ENCODE measurements around the gene SULT1A1. TPM values are rescaled to one million over a fixed set of nuclear protein-coding genes. Genes with fewer than 3 reads are reported as not detected.

SULT1A1 gene
- total RNA-seq, 1 donor from 2014 or later = 5.7 TPM

DNA sequence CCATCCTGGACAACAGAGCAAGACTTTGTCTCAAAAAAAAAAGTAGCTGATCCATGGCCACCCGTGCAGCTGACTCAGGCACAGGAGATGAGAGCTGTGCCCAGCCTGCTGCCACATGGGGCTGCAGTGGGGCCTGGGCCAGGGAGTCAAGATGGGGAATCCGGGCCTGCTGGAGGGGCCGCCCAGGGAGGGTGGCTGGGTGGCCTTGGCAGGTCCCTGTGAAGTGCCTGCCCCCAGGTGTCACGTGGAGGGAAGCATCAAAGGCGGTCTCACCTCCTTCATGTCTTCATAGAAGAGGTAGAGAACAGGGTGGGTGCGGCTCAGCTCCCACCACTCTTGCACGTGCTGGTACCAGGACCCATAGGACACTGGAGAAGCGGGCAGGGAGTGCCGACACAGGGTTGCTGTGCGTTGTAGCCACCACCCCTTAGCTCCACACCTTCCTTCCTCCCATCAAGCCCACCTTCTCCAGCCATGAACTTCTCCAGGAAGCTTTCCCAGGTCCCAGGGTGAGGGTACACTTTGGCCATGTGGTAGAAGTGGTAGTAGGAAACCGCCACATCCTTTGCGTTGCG is 16.8 kb downstream of the SULT1A1 start:
- no peak for DNase-seq (ENCODE audit: low spot score in 2 of 2)
- no peak for FAIRE-seq

- no peak for FAIRE-seq
- DNase-seq (ENCODE audit: low spot score in 2 of 2) = no peak
Observed at GRCh38 chr16:28592511-28592910, 17.3 kb downstream of the SULT1A1 start.

DNA sequence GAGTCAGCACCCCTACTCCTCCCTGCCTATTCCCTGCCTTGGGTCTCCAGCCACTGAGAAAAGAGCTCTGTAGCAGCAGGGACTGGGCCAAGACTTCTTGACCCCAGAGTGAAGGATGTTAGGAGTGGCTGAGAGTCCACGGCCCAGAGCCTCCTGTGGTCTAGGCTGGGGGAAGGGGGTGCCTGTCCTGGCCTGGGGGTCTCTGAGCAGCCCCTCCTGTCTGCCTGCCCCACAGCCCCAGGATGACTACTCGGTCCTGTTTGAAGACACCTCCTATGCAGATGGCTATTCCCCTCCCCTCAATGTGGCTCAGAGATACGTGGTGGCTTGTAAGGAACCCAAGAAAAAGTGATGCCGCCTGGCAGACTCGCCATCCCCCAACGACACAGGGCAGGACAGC is 18.5 kb downstream of the SULT1A1 start:
- no peak for FAIRE-seq
- DNase-seq (ENCODE audit: low spot score in 2 of 2) = no peak

GRCh38 chr16:28590384-28591340 is 19.2 kb downstream of the SULT1A1 start:
- FAIRE-seq (no peak), DNase-seq (ENCODE audit: low spot score in 2 of 2) (no peak)

GRCh38 chr16:28589930-28590329 is 19.9 kb downstream of the SULT1A1 start:
- no peak for FAIRE-seq
- no peak for DNase-seq (ENCODE audit: low spot score in 2 of 2)

GRCh38 chr16:28589069-28589468 is 20.8 kb downstream of the SULT1A1 start:
- DNase-seq (ENCODE audit: low spot score in 2 of 2) = no peak
- FAIRE-seq = no peak

GRCh38 chr16:28587386-28587785 is 22.5 kb downstream of the SULT1A1 start:
- DNase-seq (ENCODE audit: low spot score in 2 of 2) = no peak
- FAIRE-seq = no peak

GRCh38 chr16:28586466-28586865 is 23.4 kb downstream of the SULT1A1 start:
- DNase-seq (ENCODE audit: low spot score in 2 of 2) (no peak), FAIRE-seq (no peak)

- DNase-seq (ENCODE audit: low spot score in 2 of 2) (no peak), FAIRE-seq (no peak)
Observed at GRCh38 chr16:28585674-28586073, 24.2 kb downstream of the SULT1A1 start.

GRCh38 chr16:28580726-28581315 is 29.0 kb downstream of the SULT1A1 start:
- no peak for FAIRE-seq

GRCh38 chr16:28575446-28576109 is 34.3 kb downstream of the SULT1A1 start:
- no peak for DNase-seq (ENCODE audit: low spot score in 2 of 2)
- FAIRE-seq = no peak

More at GRCh38 chr16:28580726-28581315, 29.0 kb downstream of the SULT1A1 start:
- DNase-seq (ENCODE audit: low spot score in 2 of 2) = no peak

DNA sequence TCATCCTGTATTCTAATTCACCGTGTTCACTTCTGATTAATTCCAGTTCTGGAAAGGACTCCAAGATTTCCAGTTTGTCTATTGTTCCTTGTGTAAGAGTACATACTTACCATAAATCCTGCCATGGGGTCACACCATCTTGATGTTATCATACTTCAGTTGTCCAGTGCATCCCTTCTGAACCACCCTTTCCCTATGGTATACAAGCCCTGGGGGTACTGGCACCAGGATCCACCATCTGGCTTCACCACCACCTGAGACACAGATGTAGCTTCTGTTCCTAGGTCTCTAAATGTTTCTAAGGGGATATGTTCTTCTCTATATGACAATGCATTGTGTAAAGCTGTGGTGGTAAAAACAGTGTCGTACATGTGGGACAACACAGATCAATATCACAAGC is 34.9 kb downstream of the SULT1A1 start:
- DNase-seq (ENCODE audit: low spot score in 2 of 2) (no peak), FAIRE-seq (no peak)

DNA sequence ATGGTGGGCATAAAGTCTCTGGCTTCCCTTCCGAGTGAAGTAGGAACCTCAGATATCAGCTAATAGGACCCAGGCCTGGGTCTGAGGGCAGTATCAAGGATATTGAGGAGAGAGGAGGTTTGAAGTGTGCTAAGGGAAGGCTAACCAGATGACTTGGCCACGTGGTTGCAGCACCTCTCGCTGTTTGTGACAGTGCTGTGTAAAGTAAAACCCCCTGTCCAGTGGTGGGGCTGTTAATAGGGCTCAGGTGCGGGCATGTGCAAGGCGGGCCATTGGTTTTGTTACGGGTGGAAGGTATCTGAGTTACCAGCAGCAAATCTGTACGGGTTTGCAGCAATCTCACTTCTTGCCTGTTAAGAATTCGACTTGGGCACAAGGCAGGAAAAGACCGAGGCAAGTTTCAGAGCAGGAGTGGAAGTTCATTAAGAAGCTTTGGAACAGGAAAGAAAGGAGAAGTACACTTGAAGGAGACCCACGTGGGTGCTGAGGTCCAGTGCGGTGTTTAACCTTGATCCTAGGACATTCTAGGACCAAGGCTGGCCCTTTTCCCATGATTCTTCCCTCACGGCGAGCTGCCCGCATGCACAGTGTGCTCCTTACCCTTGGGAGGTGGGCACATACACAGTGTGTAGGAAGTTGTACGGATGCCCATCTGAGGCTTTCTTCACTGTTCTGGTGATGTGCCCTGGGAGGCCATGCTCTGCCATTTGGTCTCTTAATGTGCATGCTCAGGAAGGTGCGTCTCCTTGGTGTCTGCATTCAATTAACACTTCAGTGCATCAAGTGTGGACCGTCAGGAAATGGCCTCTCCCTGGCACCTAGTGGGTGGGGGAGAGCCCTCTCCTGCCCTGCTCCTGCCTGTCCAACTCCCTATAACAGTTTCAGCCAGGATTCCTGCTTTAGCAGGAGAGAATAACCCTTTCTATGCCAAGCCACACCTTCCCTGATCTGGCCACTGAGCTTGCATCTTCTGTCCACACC is 35.8 kb downstream of the SULT1A1 start:
- FAIRE-seq = no peak
- no peak for DNase-seq (ENCODE audit: low spot score in 2 of 2)

GRCh38 chr16:28572696-28573510 is 36.9 kb downstream of the SULT1A1 start:
- no peak for DNase-seq (ENCODE audit: low spot score in 2 of 2)
- no peak for FAIRE-seq

DNA sequence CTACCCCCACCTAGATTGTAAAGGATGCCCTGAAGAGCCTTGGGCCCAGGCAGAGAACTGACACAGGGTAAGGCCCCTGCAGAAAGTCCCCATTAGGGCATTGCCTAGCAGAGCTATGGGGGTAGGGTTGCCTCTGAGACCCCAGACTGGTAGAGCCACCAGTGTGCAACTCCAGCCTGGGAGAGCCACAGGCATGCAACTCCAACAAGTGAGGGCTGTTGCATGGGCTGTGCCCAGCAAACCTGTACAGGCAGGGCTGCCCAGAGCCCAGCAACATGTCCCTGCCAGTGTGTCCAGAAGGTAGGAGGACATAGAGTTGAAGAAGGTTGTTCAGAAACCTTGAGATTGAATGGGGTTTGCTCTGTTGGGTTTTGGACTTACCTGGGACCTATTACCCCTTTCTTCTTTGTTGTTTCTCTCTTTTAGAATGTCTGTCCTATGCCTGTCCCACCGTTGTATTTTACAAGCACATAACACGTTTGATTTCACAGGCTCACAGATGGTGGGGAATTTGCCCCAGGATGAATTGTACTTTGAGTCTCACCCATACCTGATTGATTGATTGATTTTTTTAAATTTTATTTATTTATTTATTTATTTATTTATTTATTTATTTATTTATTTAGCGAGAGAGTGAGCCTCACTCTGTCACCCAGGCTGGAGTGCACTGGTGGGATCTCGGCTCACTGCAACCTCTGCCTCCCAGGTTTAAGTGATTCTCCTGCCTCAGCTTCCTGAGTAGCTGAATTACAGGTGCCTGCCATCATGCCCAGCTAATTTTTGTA is 39.7 kb downstream of the SULT1A1 start:
- DNase-seq (ENCODE audit: low spot score in 2 of 2) (no peak), FAIRE-seq (no peak)

DNA sequence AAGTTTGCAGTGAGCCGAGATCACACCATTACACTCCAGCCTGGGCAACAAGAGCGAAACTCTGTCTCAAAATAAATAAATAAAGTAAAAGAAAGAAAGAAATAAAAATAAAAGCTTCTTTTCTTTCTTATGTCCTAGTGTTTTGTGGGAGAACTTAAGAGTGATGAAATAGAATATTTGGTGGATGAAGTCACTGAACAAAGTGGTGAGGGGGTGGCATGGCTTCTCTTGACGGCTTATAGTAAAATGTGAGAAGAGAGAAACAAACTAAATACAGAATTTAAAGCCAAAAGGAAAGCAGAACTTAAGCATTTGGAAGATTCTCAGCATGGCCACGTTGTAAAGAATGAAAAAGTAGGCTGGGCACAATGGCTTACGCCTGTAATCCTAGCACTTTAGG is 40.8 kb downstream of the SULT1A1 start:
- no peak for DNase-seq (ENCODE audit: low spot score in 2 of 2)
- no peak for FAIRE-seq

DNA sequence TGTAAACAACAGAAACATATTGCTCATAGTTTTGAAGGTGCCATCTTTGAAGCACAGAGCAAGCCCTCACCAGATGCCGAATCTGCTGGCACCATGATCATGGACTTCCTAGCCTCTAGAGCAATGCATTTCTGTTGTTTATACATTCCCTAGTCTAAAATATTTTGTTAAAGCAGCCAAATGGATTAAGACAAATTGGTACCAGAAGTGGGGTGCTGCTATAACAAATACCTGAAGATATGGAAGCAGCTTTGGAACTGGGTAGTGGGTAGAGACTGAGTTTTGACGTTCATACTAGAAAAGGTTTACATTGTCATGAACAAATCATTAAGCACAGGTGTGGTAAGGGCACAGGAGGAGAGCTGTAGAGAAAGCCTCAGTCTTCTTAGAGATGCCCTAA is 42.6 kb downstream of the SULT1A1 start:
- FAIRE-seq (no peak), DNase-seq (ENCODE audit: low spot score in 2 of 2) (no peak)

Measured in frontal cortex (tissue), 4 donors.